Muscle of back (tissue), 11 donors: ENCODE results near the gene HLA-B. TPM values are rescaled to one million over a fixed set of nuclear protein-coding genes. Genes with fewer than 3 reads are reported as not detected.

ENCODE experiments used
- DNase-seq, 3 donors: peaks; one replicate each; pipeline versions ENCODE4 v3.0.0 to v3.0.0-alpha.2; 2013
- polyA plus RNA-seq, 10 donors: library from polyadenylated mRNA; unstranded; fragments of 120-200 nt; gene quantifications; one replicate each; pipeline ENCODE4 v1.2.1, GENCODE V29; 2013; ENCODE audit not compliant: insufficient read length in 10 of 10

Gene HLA-B
- polyA plus RNA-seq, 10 donors, result 114 to 299 (median 141) TPM

GRCh38 chr6:31308845-31309175 lies 48.2 kb downstream of the HLA-B start:
- no peak for DNase-seq

GRCh38 chr6:31308050-31308844 lies 48.7 kb downstream of the HLA-B start:
- DNase-seq, result no peak

- DNase-seq, result no peak
Observed at GRCh38 chr6:31307669-31308049, 49.3 kb downstream of the HLA-B start.

GRCh38 chr6:31305703-31306219 lies 51.2 kb downstream of the HLA-B start:
- DNase-seq, result no peak

GRCh38 chr6:31304683-31305082 lies 52.3 kb downstream of the HLA-B start:
- DNase-seq, result no peak

Other genes starting within 250 kb of the HLA-B start
- gene C6orf15, start 244.6 kb downstream of the HLA-B start, polyA plus RNA-seq, result not detected
- 1 to 10 TPM in 7 of 10 donors, under 1 TPM in 3; 0.12 to 2.1 (median 1.1) TPM for gene PSORS1C1, start 242.4 kb downstream of the HLA-B start, polyA plus RNA-seq
- not detected for gene CDSN, start 236.7 kb downstream of the HLA-B start, polyA plus RNA-seq
- under 1 TPM in 3 of 10 donors, not detected in 7; 0.14 to 0.27 (median 0.15) TPM for gene PSORS1C2, start 218.1 kb downstream of the HLA-B start, polyA plus RNA-seq
- 10 to 100 TPM; 11.0 to 18.4 (median 13.5) TPM for gene CCHCR1, start 199.4 kb downstream of the HLA-B start, polyA plus RNA-seq
- 10 to 100 TPM in 9 of 10 donors, 1 to 10 TPM in 1; 9.2 to 18.9 (median 11.9) TPM for gene TCF19, start 198.6 kb downstream of the HLA-B start, polyA plus RNA-seq
- 1 to 10 TPM in 3 of 10 donors, under 1 TPM in 6, not detected in 1; 0.41 to 3.4 (median 0.71) TPM for gene POU5F1, start 186.5 kb downstream of the HLA-B start, polyA plus RNA-seq
- gene HLA-C, start 85.1 kb downstream of the HLA-B start, polyA plus RNA-seq, result 100 to 1,000 TPM in 1 of 10 donors, 10 to 100 TPM in 9; 38.7 to 119 (median 47.7) TPM
- 10 to 100 TPM in 1 of 10 donors, 1 to 10 TPM in 9; 3.8 to 12.2 (median 7.2) TPM for gene MICA, start 46.4 kb upstream of the HLA-B start, polyA plus RNA-seq
- 1 to 10 TPM in 5 of 10 donors, under 1 TPM in 5; 0.47 to 1.1 (median 0.99) TPM for gene MICB, start 141.0 kb upstream of the HLA-B start, polyA plus RNA-seq
- gene MCCD1, start 171.8 kb upstream of the HLA-B start, polyA plus RNA-seq, result not detected
- gene DDX39B, start 184.8 kb upstream of the HLA-B start, polyA plus RNA-seq, result 100 to 1,000 TPM; 292 to 441 (median 367) TPM
- 1 to 10 TPM; 2.5 to 5.9 (median 3.9) TPM for gene ATP6V1G2, start 189.4 kb upstream of the HLA-B start, polyA plus RNA-seq
- 10 to 100 TPM; 11.3 to 17.7 (median 14.4) TPM for gene NFKBIL1, start 190.4 kb upstream of the HLA-B start, polyA plus RNA-seq
- under 1 TPM in 6 of 10 donors, not detected in 4; 0.12 to 0.91 (median 0.21) TPM for gene LTA, start 215.1 kb upstream of the HLA-B start, polyA plus RNA-seq
- 1 to 10 TPM in 1 of 10 donors, under 1 TPM in 8, not detected in 1; 0.17 to 3.5 (median 0.29) TPM for gene TNF, start 218.4 kb upstream of the HLA-B start, polyA plus RNA-seq
- 10 to 100 TPM in 1 of 10 donors, 1 to 10 TPM in 6, under 1 TPM in 3; 0.67 to 32.2 (median 1.5) TPM for gene LTB, start 225.2 kb upstream of the HLA-B start, polyA plus RNA-seq
- 10 to 100 TPM in 1 of 10 donors, 1 to 10 TPM in 9; 4.1 to 10.9 (median 6.4) TPM for gene LST1, start 229.1 kb upstream of the HLA-B start, polyA plus RNA-seq
- under 1 TPM in 4 of 10 donors, not detected in 6; 0.20 to 0.59 (median 0.30) TPM for gene NCR3, start 235.8 kb upstream of the HLA-B start, polyA plus RNA-seq